ENCODE results near the gene ISG20L2. TPM values are rescaled to one million over a fixed set of nuclear protein-coding genes. Genes with fewer than 3 reads are reported as not detected.

ISG20L2 gene
- total RNA-seq, 1 experiment from 2014 or later: 33.2 TPM

GRCh38 chr1:156752843-156753482 is 24.4 kb upstream of the ISG20L2 start:
- Histone ChIP-seq H3K27ac (no peak overlapping the region), H4K20me1 (ENCODE audit: insufficient read depth) (no peaks in the 10 kb centered on the region), H3K36me3 (ENCODE audit: low read depth) (peaks cover 10% of the 10 kb centered on the region; the same call in 1 of the 2 replicates), H2AFZ (no peak overlapping the region), H3K79me2 (ENCODE audit: low read depth) (peaks cover 60% of the 10 kb centered on the region), H3K27me3 (ENCODE audit: insufficient read depth, low read depth) (no peaks in the 10 kb centered on the region), H3K4me1 (replicated peaks; ENCODE audit: insufficient read depth) (peaks cover 14% of the 10 kb centered on the region), H3F3A (ENCODE audit: insufficient read depth, low read depth) (peaks cover 40% of the 10 kb centered on the region), H3K4me2 (peak overlapping the region; percentile 94), H3K9me2 (ENCODE audit: insufficient read depth) (no peaks in the 10 kb centered on the region), H3K4me3 (peak overlapping the region; percentile 95), H3K9me3 (ENCODE audit: insufficient read depth, low read depth) (no peaks in the 10 kb centered on the region)
- ChIA-PET POLR2A (ENCODE audit: unreplicated experiment) (interaction anchor here (0.5 to 0.6 kb wide), 2 partner anchors 14 to 252 kb away, joined by 4 to 5 read pairs; partner anchors contain the start of gene MEF2D), CTCF (no interaction called here)
- DNase-seq: peak in 1 of 2 experiments; percentile 61
- BruUV-seq (replicated peaks): no TSS peak
- intact Hi-C loops (cut with micrococcal nuclease; ENCODE audit: unreplicated experiment): no loop called here
- TF ChIP-seq EZH2 (IDR thresholded peaks at IDR 0.05; ENCODE audit: low read depth) (no peak), CTCF (conservative IDR thresholded peaks at IDR 0.05) (no peak)

GRCh38 chr1:156751757-156752481 is 23.4 kb upstream of the ISG20L2 start:
- POLR2A ChIA-PET (ENCODE audit: unreplicated experiment): interaction anchor here (0.5 to 0.8 kb wide), 5 partner anchors 11 to 251 kb away, joined by 3 to 26 read pairs (median 3); partner anchors contain the start of genes MEF2D, MRPL24 and PRCC
- peaks cover 21% of the 10 kb centered on the region for H3K4me1 ChIP-seq (replicated peaks; ENCODE audit: insufficient read depth)
- H3K36me3 ChIP-seq (ENCODE audit: low read depth): peaks cover 10% of the 10 kb centered on the region; the same call in 1 of the 2 replicates
- H3F3A ChIP-seq (ENCODE audit: insufficient read depth, low read depth): peaks cover 49% of the 10 kb centered on the region
- peak; percentile 87 to 95 for DNase-seq
- peak overlapping the region; percentile 59 for H3K27ac ChIP-seq
- TF ChIP-seq CTCF (conservative IDR thresholded peaks at IDR 0.05): no peak
- H4K20me1 ChIP-seq (ENCODE audit: insufficient read depth): no peaks in the 10 kb centered on the region
- H3K27me3 ChIP-seq (ENCODE audit: insufficient read depth, low read depth): no peaks in the 10 kb centered on the region
- no peaks in the 10 kb centered on the region for H3K9me2 ChIP-seq (ENCODE audit: insufficient read depth)
- peak overlapping the region; percentile 97 for H2AFZ ChIP-seq
- H3K4me3 ChIP-seq: peak overlapping the region; percentile 95
- peak overlapping the region; percentile 94 for H3K4me2 ChIP-seq
- CTCF ChIA-PET: interaction anchor here (0.6 to 0.8 kb wide), 3 partner anchors 26 to 107 kb away, joined by 3 to 5 read pairs (median 4); partner anchors contain the start of gene INSRR
- intact Hi-C loops (cut with micrococcal nuclease; ENCODE audit: unreplicated experiment): loop anchor here (1.0 to 2.0 kb wide), 4 partner anchors 11 to 59 kb away; partner anchors contain the start of genes ISG20L2, METTL25B, MRPL24 and PRCC
- peaks cover 69% of the 10 kb centered on the region for H3K79me2 ChIP-seq (ENCODE audit: low read depth)
- H3K9me3 ChIP-seq (ENCODE audit: insufficient read depth, low read depth): no peaks in the 10 kb centered on the region
- TSS peak; percentile 23 for BruUV-seq (replicated peaks)

- peaks cover 49% of the 10 kb centered on the region for H3F3A ChIP-seq (ENCODE audit: insufficient read depth, low read depth)
- H3K27ac ChIP-seq: peak within 1 kb of the TSS; percentile 93
- no peak for TF ChIP-seq CTCF (conservative IDR thresholded peaks at IDR 0.05)
- TF ChIP-seq EZH2 (IDR thresholded peaks at IDR 0.05; ENCODE audit: low read depth): no peak
- peak within 1 kb of the TSS; percentile 95 for H3K4me3 ChIP-seq
- H3K79me2 ChIP-seq (ENCODE audit: low read depth): peaks cover 74% of the 10 kb centered on the region
- peaks cover 23% of the 10 kb centered on the region for H3K4me1 ChIP-seq (replicated peaks; ENCODE audit: insufficient read depth)
- DNase-seq: no peak
- peaks cover 10% of the 10 kb centered on the region; the same call in 1 of the 2 replicates for H3K36me3 ChIP-seq (ENCODE audit: low read depth)
- H4K20me1 ChIP-seq (ENCODE audit: insufficient read depth): no peaks in the 10 kb centered on the region
- BruUV-seq (replicated peaks): no TSS peak
- H2AFZ ChIP-seq: peak within 1 kb of the TSS; percentile 97
- H3K9me3 ChIP-seq (ENCODE audit: insufficient read depth, low read depth): no peaks in the 10 kb centered on the region
- peak within 1 kb of the TSS; percentile 100 for H3K4me2 ChIP-seq
- no peaks in the 10 kb centered on the region for H3K9me2 ChIP-seq (ENCODE audit: insufficient read depth)
- H3K27me3 ChIP-seq (ENCODE audit: insufficient read depth, low read depth): no peaks in the 10 kb centered on the region
- intact Hi-C loops (cut with micrococcal nuclease; ENCODE audit: unreplicated experiment): loop anchor here (1.0 to 2.0 kb wide), 4 partner anchors 10 to 59 kb away; partner anchors contain the start of genes ISG20L2, METTL25B, MRPL24 and PRCC
- ChIA-PET CTCF (interaction anchor here (0.6 to 0.8 kb wide), 2 partner anchors 66 to 108 kb away, joined by 3 to 5 read pairs; partner anchors contain the start of gene INSRR), POLR2A (ENCODE audit: unreplicated experiment) (interaction anchor here (0.7 to 0.8 kb wide), 4 partner anchors 10 to 26 kb away, joined by 3 to 26 read pairs (median 3); partner anchors contain the start of genes MRPL24 and PRCC)
Measured at GRCh38 chr1:156751451-156751756, 22.8 kb upstream of the ISG20L2 start, which contains the start of gene HDGF. TSS of gene HDGF (minus strand) at chr1:156751675. CDS start at chr1:156751429, 246 bp downstream.
